WTC11 (cell line): Measurements from ENCODE around the gene ACOXL. TPM values are rescaled to one million over a fixed set of nuclear protein-coding genes. Genes with fewer than 3 reads are reported as not detected.

Experiments used
- ATAC-seq: fragments of 200-7000 bp; cut with Tn5 transposase; 2 replicates; pipeline ENCODE4 v1.10.0; 2021; ENCODE audit warnings: mild to moderate bottlenecking, moderate library complexity
- CTCF ChIA-PET: fragments of 300-600 bp; sonication (Branson Sonifier 250); formaldehyde crosslinking; loops from one replicate; lab custom pipeline; 2021; ENCODE audit warnings: antibody characterized with exemption; lab: Charles Lee
- POLR2A ChIA-PET: fragments of 350-600 bp; sonication (Branson Sonifier 250); formaldehyde crosslinking; loops from one replicate; lab custom pipeline; 2021; ENCODE audit warnings: antibody characterized with exemption; lab: Charles Lee
- DNase-seq: peaks from one replicate; pipeline ENCODE4 v3.0.0; 2021; ENCODE audit warnings: low spot score
- H3K27ac Mint-ChIP-seq: 2 replicates; pipeline ENCODE4 v1.8.0; 2021; ENCODE audit warnings: mixed read lengths
- H3K27me3 Mint-ChIP-seq: 2 replicates; pipeline ENCODE4 v1.8.0; 2021; ENCODE audit warnings: low read depth, mild to moderate bottlenecking, moderate library complexity, mixed read lengths
- H3K36me3 Mint-ChIP-seq: 2 replicates; pipeline ENCODE4 v1.8.0; 2021; ENCODE audit warnings: mixed read lengths
- H3K4me1 Mint-ChIP-seq: 2 replicates; pipeline ENCODE4 v1.8.0; 2022; ENCODE audit warnings: mixed read lengths
- H3K4me3 Mint-ChIP-seq: 2 replicates; pipeline ENCODE4 v1.8.0; 2021; ENCODE audit warnings: mild to moderate bottlenecking, moderate library complexity, mixed read lengths
- H3K9me3 Mint-ChIP-seq: 2 replicates; pipeline ENCODE4 v1.8.0; 2021; ENCODE audit warnings: mixed read lengths
- CREM ChIP-seq: sonication (generic); formaldehyde crosslinking; IDR thresholded peaks from 2 replicates; pipeline ENCODE4 v1.8.1; 2022; ENCODE audit warnings: mild to moderate bottlenecking, missing genetic modification reagents, moderate library complexity
- FOXJ3 ChIP-seq: sonication (generic); formaldehyde crosslinking; IDR thresholded peaks from 2 replicates; pipeline ENCODE4 v1.9.0; 2021; ENCODE audit warnings: missing genetic modification reagents, mild to moderate bottlenecking, borderline replicate concordance
- FOXP1 ChIP-seq: sonication (generic); formaldehyde crosslinking; IDR thresholded peaks from 2 replicates; pipeline ENCODE4 v1.8.0; 2022; ENCODE audit warnings: missing genetic modification reagents, mild to moderate bottlenecking, moderate library complexity, borderline replicate concordance
- GABPB1 ChIP-seq: sonication (generic); formaldehyde crosslinking; IDR thresholded peaks from 2 replicates; pipeline ENCODE4 v1.8.1; 2023; ENCODE audit warnings: mild to moderate bottlenecking, missing genetic modification reagents
- HMGA2 ChIP-seq: fragments of 250-450 bp; sonication (Bioruptor Pico); IDR thresholded peaks from 2 replicates; pipeline ENCODE4 v1.4.0; 2021; ENCODE audit warnings: mild to moderate bottlenecking, moderate library complexity
- JAZF1 ChIP-seq: fragments of 250-450 bp; sonication (Bioruptor Pico); IDR thresholded peaks from 2 replicates; pipeline ENCODE4 v1.9.0; 2021; ENCODE audit warnings: moderate library complexity, mild to moderate bottlenecking, inconsistent platforms
- MYBL2 ChIP-seq: sonication (generic); formaldehyde crosslinking; IDR thresholded peaks from 2 replicates; pipeline ENCODE4 v1.8.1; 2023; ENCODE audit warnings: mild to moderate bottlenecking, moderate library complexity, missing genetic modification reagents
- NFATC4 ChIP-seq: fragments of 250-450 bp; sonication (Bioruptor Pico); IDR thresholded peaks from 2 replicates; pipeline ENCODE4 v1.9.0; 2021; ENCODE audit warnings: mild to moderate bottlenecking
- NR2C2 ChIP-seq: sonication (generic); formaldehyde crosslinking; IDR thresholded peaks from 2 replicates; pipeline ENCODE4 v1.8.0; 2022; ENCODE audit warnings: mild to moderate bottlenecking, missing genetic modification reagents
- SMAD3 ChIP-seq: sonication (generic); formaldehyde crosslinking; IDR thresholded peaks from 2 replicates; pipeline ENCODE4 v1.8.0; 2022; ENCODE audit warnings: missing genetic modification reagents, mild to moderate bottlenecking, borderline replicate concordance
- ZNF232 ChIP-seq: sonication (generic); formaldehyde crosslinking; IDR thresholded peaks from 2 replicates; pipeline ENCODE4 v1.8.0; 2022; ENCODE audit warnings: mild to moderate bottlenecking, missing genetic modification reagents
- ZNF416 ChIP-seq: fragments of 250-450 bp; sonication (Bioruptor Pico); IDR thresholded peaks from 2 replicates; pipeline ENCODE4 v1.9.0; 2021; ENCODE audit warnings: mild to moderate bottlenecking, inconsistent platforms
- ZNF423 ChIP-seq: fragments of 250-450 bp; sonication (Bioruptor Pico); IDR thresholded peaks from 2 replicates; pipeline ENCODE4 v2.1.2; 2022; ENCODE audit warnings: mild to moderate bottlenecking, moderate library complexity
- ZNF671 ChIP-seq: fragments of 250-450 bp; sonication (Bioruptor Pico); IDR thresholded peaks from 2 replicates; pipeline ENCODE4 v1.8.0; 2021; ENCODE audit warnings: mild to moderate bottlenecking
- total RNA-seq: library from RNA; stranded (reverse); gene quantifications from 3 replicates; pipeline ENCODE4 v1.2.3, GENCODE V29; 2021
- TF ChIP-seq, protein P1 (sequence below): fragments of 250-450 bp; sonication (Bioruptor Pico); conservative IDR thresholded peaks from 2 replicates; pipeline ENCODE4 v1.9.0; 2021; ENCODE audit warnings: mild to moderate bottlenecking
- TF ChIP-seq, protein P2 (sequence below): sonication (generic); formaldehyde crosslinking; IDR thresholded peaks from 2 replicates; pipeline ENCODE4 v1.8.0; 2022; ENCODE audit warnings: missing genetic modification reagents
- TF ChIP-seq, protein P3 (sequence below): sonication (generic); formaldehyde crosslinking; IDR thresholded peaks from 2 replicates; pipeline ENCODE4 v1.8.1; 2023; ENCODE audit warnings: mild to moderate bottlenecking, missing genetic modification reagents
- TF ChIP-seq, protein P4 (sequence below): sonication (generic); formaldehyde crosslinking; IDR thresholded peaks from 2 replicates; pipeline ENCODE4 v1.8.1; 2023; ENCODE audit warnings: mild to moderate bottlenecking, missing genetic modification reagents, moderate library complexity
- TF ChIP-seq, protein P5 (sequence below): fragments of 250-450 bp; sonication (Bioruptor Pico); IDR thresholded peaks from 2 replicates; pipeline ENCODE4 v1.9.0; 2021; ENCODE audit warnings: moderate library complexity, mild to moderate bottlenecking, inconsistent platforms, borderline replicate concordance
- TF ChIP-seq, protein P6 (sequence below): fragments of 250-450 bp; sonication (Bioruptor Pico); IDR thresholded peaks from 2 replicates; pipeline ENCODE4 v2.1.2; 2022; ENCODE audit warnings: mild to moderate bottlenecking, moderate library complexity

Gene ACOXL
- total RNA-seq, 1 experiment from 2014 or later: 14.9 TPM

DNA sequence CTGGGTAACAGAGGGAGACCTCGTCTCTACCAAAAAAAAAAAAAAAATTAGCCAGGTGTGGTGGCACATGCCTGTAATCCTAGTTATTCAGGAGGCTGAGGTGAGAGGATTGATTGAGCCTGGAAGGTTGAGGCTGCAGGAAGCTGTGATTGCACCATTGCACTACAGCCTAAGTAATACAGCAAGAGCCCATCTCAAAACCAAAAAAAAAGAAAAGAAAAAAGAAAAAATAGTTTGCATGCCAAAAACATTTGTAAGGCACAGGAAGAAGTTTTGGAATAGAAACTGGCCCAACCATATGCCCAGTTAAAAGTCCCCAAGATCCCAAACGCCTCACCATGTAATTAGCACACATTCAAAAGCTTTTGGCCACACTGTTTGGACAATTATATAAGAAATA is 13.4 kb upstream of the ACOXL start:
- Mint-ChIP-seq H3K27ac (no peak overlapping the region), H3K36me3 (no peaks in the 10 kb centered on the region)
- ATAC-seq: no peak
- TF ChIP-seq FOXJ3 (CRISPR knock-in tag): no peak
- no peak for TF ChIP-seq JAZF1
- TF ChIP-seq, protein P1, sequence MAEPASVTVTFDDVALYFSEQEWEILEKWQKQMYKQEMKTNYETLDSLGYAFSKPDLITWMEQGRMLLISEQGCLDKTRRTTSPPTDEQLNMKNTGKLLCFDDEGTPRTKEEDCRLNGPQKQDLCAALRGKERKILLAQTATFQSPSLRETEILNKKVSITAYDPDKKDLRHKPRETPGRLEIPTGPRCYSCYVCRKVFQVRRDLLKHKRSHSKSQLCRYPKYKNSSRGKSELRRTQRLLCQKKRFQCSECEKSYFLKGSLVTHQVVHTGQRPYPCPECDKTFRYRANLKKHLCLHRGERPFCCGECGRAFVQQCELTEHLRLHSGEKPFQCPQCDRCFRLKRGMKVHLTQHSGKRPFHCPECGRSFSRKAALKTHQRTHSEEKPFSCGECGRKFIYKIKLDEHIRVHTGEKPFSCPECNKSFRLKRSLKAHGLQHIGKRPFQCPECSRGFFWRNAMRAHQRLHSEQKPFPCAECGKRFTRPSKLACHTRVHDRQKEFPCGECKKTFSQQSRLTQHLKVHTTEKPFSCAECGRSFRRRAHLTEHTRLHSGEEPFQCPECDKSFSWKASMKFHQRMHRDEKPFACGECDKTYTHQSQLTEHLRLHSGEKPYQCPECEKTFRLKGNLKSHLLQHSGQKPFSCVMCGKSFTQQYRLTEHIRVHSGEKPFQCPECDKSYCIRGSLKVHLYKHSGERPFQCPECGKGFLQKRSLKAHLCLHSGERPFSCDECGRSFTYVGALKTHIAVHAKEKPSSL (CRISPR knock-in tag): no peak
- TF ChIP-seq CREM (CRISPR knock-in tag): no peak
- TF ChIP-seq GABPB1 (CRISPR knock-in tag): no peak
- TF ChIP-seq, protein P2, sequence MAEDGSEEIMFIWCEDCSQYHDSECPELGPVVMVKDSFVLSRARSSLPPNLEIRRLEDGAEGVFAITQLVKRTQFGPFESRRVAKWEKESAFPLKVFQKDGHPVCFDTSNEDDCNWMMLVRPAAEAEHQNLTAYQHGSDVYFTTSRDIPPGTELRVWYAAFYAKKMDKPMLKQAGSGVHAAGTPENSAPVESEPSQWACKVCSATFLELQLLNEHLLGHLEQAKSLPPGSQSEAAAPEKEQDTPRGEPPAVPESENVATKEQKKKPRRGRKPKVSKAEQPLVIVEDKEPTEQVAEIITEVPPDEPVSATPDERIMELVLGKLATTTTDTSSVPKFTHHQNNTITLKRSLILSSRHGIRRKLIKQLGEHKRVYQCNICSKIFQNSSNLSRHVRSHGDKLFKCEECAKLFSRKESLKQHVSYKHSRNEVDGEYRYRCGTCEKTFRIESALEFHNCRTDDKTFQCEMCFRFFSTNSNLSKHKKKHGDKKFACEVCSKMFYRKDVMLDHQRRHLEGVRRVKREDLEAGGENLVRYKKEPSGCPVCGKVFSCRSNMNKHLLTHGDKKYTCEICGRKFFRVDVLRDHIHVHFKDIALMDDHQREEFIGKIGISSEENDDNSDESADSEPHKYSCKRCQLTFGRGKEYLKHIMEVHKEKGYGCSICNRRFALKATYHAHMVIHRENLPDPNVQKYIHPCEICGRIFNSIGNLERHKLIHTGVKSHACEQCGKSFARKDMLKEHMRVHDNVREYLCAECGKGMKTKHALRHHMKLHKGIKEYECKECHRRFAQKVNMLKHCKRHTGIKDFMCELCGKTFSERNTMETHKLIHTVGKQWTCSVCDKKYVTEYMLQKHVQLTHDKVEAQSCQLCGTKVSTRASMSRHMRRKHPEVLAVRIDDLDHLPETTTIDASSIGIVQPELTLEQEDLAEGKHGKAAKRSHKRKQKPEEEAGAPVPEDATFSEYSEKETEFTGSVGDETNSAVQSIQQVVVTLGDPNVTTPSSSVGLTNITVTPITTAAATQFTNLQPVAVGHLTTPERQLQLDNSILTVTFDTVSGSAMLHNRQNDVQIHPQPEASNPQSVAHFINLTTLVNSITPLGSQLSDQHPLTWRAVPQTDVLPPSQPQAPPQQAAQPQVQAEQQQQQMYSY (CRISPR knock-in tag): no peak
- TF ChIP-seq, protein P3, sequence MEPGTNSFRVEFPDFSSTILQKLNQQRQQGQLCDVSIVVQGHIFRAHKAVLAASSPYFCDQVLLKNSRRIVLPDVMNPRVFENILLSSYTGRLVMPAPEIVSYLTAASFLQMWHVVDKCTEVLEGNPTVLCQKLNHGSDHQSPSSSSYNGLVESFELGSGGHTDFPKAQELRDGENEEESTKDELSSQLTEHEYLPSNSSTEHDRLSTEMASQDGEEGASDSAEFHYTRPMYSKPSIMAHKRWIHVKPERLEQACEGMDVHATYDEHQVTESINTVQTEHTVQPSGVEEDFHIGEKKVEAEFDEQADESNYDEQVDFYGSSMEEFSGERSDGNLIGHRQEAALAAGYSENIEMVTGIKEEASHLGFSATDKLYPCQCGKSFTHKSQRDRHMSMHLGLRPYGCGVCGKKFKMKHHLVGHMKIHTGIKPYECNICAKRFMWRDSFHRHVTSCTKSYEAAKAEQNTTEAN (CRISPR knock-in tag): no peak
- no peak for TF ChIP-seq NFATC4 (CRISPR knock-in tag)
- TF ChIP-seq, protein P4, sequence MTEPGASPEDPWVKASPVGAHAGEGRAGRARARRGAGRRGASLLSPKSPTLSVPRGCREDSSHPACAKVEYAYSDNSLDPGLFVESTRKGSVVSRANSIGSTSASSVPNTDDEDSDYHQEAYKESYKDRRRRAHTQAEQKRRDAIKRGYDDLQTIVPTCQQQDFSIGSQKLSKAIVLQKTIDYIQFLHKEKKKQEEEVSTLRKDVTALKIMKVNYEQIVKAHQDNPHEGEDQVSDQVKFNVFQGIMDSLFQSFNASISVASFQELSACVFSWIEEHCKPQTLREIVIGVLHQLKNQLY: no peak
- TF ChIP-seq ZNF232 (CRISPR knock-in tag): no peak
- no peak for TF ChIP-seq ZNF423
- TF ChIP-seq FOXP1 (CRISPR knock-in tag): no peak
- TF ChIP-seq SMAD3: no peak
- TF ChIP-seq ZNF416: no peak
- TF ChIP-seq MYBL2: no peak
- TF ChIP-seq NR2C2: no peak
- TF ChIP-seq, protein P5, sequence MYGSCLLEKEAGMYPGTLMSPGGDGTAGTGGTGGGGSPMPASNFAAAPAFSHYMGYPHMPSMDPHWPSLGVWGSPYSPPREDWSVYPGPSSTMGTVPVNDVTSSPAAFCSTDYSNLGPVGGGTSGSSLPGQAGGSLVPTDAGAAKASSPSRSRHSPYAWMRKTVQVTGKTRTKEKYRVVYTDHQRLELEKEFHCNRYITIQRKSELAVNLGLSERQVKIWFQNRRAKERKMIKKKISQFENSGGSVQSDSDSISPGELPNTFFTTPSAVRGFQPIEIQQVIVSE (CRISPR knock-in tag): no peak
- TF ChIP-seq HMGA2 (CRISPR knock-in tag): no peak
- TF ChIP-seq, protein P6, sequence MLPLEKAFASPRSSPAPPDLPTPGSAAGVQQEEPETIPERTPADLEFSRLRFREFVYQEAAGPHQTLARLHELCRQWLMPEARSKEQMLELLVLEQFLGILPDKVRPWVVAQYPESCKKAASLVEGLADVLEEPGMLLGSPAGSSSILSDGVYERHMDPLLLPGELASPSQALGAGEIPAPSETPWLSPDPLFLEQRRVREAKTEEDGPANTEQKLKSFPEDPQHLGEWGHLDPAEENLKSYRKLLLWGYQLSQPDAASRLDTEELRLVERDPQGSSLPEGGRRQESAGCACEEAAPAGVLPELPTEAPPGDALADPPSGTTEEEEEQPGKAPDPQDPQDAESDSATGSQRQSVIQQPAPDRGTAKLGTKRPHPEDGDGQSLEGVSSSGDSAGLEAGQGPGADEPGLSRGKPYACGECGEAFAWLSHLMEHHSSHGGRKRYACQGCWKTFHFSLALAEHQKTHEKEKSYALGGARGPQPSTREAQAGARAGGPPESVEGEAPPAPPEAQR (CRISPR knock-in tag): no peak
- TF ChIP-seq ZNF671 (CRISPR knock-in tag): no peak
- TF ChIP-seq, all 79 proteins: peak for 0
- H3K4me3 Mint-ChIP-seq: no peak overlapping the region
- ChIA-PET CTCF (no interaction called here), POLR2A (interaction anchor here (0.7 kb wide), 1 partner anchor 12 kb away, joined by 6 read pairs; no protein-coding TSS in a partner anchor)
- no peak for DNase-seq
- H3K4me1 Mint-ChIP-seq: no peaks in the 10 kb centered on the region; the same call in 1 of the 2 replicates
- H3K27me3 Mint-ChIP-seq: peaks cover 16% of the 10 kb centered on the region
- no peaks in the 10 kb centered on the region for H3K9me3 Mint-ChIP-seq
